Measurements from ENCODE around the gene KHDC4.
A peak's percentile ranks its signal among the peaks of the same experiment; 100 is the strongest.

Gene KHDC4

DNA sequence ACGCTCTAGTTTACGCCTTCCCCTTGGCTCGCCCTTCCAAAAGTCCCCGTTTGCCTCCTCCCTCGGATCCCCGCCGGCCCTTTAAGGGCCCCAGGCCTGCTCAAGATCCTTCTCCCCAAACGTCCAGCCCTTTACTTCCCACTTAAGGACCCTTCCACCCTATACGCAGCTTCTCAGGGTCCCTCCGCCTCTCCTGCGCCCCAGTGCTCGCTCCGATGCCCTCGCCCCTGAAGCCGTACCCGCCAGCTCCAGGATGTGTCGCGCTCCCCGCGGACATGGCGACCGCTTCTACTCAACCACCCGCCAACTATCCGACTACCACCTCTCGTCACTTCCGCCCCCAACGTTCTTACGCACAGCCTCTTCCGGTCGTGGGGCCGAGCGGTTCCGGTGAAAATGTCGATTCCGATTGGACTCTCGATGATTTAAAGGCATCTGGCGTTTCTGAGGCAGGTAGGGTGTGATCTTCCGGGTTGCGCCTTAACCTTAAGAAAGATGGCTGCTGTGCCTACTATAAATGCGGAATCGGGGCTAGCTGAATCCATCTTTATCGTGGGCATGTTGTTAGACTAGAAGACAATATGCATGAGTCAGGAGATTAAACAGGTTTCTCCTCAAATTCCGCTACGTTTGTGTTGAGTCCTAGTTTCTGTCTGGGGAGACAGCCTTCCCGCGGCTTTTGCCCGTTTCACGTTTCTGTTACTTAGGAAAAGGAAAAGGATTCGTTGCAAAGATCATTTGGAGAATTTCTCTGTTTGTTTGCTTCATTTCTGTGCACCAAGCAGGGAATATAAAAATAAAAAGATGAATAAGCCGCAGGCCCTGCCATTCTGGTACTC lies at the start of gene KHDC4:
KHDC4 (minus strand) TSS at position 317 of the 839 bp plus-strand sequence; CDS start at position 277, 40 bp downstream.
- peak; percentile 96 for DNase-seq

DNA sequence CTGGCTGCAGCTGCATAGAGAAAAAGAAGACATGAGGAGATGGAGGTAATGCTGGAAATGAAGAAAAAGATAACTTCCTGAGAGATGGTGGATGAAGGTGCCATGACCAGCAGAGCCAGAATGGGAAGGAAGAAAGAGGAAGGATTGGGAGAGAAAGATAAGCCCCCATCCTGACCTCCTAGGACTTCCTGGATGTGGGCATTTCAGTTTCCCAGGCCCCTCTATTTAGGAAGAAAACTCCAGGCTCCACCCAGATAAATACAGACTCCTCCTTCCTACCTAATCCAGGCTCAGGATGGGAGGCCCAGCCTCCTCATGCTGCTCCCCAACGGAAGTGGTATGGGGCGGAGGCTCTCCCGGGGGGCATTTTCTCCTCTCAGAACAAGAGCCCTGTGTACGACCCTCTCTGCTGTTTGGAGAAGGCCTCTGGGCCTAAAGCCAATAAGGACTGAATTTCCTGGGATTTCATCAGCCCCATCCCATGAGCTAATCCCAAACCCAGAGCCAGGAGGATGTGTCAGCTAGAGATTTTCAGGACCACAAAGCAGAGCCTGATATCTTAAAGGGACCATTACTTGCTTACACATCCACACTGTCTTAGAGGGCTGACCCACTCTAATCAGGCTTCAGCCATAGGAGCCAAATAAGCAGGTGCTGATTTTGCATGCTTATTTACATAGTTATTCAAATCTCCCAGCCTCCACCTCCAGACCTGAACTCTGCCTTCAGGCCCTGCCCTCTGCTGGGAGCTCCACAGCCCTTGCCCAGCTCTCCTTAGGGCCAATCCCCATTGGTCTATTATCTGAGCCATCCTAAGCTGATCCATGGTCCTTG lies 49.2 kb upstream of the KHDC4 start:
- no peak for DNase-seq

DNA sequence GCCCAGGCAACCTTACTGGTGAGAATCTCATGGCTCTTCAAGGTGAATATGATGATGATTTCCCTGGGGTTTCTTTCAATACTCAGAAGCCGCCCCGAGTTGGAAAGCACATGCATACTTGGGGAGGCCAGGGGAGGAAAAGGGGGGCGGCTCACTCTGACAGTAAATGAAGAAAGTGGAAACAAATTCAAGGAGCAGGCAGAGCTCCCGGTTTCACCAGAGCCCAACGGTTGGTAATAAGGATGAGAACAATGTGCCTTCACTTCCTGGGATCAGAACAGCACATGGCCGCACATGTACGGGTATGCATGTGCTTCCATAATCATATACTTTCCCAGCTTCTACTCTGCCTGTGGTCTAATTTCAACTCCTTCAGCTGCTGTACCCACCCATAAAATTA lies 47.9 kb upstream of the KHDC4 start:
- no peak for DNase-seq

DNA sequence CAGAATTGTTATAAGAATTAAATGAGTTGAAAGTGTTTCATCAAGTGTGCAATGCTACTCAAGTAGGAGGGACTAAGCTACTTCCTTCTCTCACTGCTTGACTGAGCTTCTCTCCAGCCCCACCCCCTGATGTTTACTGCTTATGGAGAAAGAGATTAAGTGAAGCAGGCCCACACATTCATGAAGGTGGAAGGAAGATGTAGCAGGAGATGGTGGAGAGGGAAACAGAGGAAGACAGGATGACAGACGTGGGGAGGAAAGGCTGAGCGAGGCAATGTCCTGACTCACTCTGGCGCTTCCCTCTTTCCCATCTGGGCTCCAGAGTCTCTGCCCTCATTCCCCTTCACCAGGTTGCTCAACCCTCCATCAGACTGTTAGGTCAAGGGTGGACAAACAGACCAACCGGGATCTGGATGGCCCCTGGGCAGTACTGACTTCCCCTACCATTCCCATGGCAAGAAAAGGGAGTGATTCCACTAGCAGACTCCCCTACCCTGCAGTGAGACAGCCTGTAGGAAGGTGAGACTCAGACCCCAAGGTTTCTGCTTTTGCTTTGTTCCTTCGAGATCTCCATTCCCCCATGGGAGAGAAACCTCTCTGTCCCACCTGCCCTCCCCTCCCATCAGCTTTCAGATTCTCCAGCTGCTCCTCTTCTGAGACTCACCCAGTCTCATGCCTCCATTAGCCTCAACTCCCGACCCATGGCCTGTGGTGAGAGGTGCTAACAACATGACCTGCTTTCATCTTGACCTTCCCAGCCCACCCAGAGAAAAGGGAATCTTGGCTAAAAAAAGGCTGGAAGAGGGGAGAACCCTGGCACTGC lies 47.3 kb upstream of the KHDC4 start:
- DNase-seq: peak; percentile 35

DNA sequence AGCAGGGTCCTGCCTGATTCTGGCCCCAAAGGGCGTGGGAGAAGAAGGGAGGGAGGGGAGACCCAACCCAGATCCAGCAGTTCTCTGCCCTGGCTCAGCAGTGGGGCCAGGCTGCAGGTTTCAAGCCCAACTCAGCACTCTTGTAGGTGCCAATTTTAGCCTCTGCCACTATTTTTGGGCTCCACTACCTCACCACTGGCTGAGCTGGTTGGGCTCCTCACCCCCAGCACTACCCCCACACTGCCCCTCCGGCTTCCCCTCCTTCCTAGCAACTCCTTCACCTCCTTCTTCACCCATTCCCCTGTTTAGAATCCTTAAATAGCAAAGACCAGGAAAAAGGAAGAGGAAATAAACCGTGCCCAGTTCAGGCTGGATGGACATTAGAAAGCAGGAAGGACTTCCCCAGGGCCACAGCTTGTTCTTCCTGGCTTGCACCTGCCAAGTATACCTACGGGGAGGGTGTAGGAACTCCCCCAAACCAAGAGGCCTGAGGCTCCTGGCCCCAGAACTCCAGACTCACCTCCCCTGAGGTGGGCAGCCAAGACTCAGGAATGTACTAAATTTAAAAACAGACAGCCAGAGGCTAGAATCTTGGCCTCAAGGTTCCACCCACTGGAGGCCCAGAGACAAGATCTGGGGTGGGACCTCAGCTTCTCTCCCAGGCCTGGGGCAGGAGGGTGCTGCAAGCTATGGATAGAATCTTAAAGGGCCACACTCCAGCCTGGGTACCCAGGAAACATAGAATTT lies 45.6 kb upstream of the KHDC4 start:
- DNase-seq: no peak

DNA sequence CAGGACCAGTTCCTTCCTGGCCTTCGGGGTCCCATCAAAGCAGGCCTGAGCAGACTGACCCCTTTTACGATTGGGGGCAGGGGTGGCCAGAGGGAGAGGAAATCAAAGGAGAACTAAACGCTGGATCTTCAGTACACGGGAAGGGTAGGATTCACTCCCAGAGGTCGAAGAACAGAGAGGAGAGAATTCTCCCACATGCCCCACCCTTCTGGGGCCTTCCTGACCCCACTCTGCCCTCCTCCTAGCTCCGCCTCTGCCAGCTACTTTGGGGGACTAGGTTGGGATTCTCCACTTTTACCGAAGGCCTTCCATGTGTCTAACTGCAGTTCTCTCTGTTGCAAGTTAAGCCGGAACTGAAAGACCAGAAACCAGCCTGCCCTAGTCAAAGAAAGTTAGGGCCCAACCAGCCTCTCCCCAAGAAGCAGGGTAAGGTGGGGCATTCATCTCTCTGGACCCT lies 44.8 kb upstream of the KHDC4 start:
- DNase-seq: no peak

DNA sequence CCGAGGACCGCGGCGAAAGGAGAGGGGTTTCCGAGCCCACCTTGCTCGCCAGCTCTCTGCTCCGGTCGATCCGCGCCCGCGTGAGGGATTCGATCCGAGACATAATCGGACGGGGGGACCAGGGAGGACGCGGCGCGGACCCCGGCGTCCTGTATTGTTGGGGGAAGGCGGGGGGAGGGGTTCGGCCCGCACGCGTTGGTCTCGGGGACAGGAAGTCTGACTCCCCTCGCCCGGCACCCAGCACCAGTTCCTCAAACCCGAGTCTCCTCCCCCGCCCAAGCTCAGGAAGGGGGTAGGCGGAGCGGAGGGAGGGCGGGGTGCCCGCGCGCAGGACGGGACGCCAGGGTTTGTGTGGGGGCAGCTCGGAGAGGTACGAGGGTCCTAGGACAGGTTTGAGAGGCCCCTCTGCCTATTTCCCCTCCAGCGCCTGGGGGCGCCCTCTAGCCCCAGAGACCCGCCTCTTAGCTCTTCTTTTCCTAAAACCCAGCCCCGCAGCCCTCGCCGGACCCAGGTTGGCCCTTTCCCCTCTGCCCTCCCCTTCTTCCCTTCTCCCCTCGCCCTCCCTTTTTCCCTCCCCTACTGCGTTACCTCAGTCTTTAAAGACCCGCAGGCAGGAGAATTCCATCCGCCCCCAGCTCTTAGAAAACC lies 44.2 kb upstream of the KHDC4 start, which contains the start of gene ARHGEF2:
ARHGEF2 (minus strand) TSS at position 223 of the 648 bp plus-strand sequence; CDS start at position 103, 120 bp downstream.
- peak; percentile 88 for DNase-seq

DNA sequence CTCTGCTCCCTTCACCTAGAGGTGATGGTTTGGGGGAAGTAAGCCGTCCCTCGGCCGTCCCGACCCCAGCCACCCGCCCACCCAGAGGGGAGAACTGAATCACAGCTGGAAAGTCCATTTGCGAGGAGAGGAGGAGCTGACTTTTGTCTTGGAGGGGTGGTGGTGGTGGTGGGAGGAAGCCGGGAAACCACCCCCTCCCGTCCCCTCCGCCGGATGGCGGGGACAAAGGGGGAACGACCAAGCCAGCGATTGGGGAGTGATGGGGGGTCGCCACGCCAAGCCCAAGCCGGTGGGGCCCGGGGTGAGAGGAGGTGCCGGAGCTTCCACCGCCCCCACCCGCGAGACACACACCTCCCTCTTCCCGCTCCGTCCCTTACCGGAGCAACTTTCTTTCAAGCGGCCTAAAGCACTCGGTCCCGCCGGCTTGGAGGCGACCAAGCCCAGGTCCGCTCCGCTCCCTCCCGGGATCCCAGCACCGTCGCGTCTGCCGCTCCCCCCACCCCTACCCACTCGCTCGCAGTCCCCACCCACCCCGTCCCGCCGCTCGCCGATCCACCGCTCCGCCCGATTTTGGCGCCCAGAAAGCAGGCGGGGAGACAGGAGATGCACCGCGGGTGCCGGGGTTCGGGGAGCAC lies 43.6 kb upstream of the KHDC4 start:
- DNase-seq: peak; percentile 77

DNA sequence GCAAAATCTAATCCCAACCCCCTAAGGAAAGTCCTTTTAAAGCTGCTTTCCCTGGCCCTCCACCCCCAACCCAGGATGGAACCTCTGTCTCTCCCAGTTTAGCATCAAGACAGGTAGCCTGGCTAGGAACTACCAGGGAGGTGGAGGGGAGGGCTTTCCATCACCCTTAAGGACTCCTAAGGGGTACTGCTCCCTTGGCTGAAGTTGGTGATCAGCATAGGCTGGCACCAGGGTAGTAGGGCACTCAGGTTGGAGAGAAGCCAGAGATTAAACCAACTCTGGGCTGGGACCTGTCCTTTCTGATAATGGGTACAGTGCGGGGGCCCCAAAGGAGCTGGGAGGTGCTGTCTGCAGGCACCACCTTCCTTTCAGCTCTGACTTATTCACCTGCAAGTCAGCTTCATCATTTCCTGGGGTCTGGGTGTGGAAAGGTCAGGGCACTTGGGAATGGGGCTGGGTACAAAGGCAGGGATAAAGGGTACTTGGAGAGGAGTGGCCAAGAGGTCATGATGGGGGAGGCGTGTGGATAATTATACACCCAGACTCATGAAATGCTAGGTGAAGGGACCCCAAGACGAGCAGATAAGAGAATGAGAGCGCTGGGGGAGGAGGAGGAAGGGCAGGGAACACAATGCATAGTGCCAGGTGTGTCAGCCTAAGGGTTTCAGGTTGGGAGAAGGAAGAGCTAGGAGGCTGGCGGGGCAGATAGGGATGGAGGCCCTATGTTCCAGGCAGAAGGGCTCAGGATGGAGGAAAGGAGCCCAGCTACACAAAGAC lies 42.9 kb upstream of the KHDC4 start:
- DNase-seq: peak; percentile 42

DNA sequence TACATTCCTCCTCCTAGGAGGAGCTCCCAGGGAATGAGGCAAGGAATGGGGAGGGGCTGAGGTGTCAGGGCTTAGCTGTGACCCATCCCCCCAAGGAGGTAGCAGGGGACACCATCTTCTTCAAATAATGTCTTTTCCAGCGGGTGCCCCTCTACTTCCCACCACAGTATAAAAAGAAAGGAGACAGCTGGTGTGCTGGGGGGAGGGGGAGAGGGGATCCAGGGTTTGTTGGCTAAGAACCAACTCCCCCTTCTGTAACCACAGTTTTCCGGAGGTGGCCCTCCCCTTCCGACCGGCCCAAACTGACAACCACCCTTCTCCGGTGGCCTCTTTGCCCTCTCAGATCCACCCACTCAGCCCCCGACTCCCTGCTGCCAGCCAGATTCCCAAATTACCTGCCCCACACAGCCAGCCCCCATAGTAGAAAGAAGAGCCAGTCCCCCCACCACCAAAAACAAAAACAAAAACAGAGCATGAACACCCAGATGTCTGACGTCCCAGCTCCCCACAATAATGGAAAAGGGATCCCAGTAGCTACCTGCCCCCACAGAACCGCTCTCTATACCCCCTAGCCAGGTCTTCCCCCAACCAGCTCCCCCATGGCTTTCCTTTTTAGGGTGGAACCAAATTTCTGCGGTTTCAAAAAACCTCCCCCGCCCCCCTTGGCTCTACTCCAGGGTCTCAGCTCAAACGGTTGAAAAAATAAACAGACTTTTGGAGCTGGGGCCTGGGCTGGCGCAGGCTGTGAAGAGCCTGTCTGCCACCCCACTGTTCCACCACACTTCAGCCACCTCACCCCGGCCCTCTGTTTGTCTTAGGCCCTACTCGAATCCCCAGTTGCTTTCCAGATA lies 42.1 kb upstream of the KHDC4 start:
- DNase-seq: peak; percentile 54

DNA sequence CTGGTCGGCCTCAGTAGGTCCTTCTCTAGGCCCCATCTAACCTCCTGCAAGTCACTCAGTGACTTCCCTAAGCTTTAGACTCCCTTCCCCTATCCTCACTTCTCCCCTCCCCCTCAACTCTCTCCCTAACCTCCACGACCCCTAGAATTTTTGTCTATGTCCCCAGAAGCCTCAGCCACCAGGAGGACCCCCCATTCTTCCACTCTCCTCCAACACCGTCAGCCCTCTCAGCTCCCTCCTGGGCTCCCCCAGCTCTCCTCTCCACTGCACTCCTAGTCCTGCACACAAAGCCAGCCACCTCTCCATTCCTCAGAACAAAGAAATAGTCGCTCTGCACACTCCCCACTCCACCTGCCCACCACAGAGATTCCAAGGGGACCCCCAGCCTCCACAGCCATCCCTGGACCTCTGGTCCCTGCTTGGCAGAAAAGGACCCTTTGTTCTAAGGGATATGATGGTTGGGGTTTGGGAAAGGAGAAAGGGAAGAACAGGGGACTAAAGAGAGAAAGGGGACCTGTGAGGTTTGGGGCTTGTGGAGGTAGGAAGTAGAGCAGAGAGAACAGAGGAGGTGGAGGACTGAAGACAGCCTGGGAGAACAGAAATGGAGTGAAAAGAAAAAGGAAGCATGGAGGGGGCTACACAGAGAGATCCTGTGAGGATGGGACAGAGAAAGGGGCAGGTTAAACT lies 41.3 kb upstream of the KHDC4 start:
- no peak for DNase-seq

DNA sequence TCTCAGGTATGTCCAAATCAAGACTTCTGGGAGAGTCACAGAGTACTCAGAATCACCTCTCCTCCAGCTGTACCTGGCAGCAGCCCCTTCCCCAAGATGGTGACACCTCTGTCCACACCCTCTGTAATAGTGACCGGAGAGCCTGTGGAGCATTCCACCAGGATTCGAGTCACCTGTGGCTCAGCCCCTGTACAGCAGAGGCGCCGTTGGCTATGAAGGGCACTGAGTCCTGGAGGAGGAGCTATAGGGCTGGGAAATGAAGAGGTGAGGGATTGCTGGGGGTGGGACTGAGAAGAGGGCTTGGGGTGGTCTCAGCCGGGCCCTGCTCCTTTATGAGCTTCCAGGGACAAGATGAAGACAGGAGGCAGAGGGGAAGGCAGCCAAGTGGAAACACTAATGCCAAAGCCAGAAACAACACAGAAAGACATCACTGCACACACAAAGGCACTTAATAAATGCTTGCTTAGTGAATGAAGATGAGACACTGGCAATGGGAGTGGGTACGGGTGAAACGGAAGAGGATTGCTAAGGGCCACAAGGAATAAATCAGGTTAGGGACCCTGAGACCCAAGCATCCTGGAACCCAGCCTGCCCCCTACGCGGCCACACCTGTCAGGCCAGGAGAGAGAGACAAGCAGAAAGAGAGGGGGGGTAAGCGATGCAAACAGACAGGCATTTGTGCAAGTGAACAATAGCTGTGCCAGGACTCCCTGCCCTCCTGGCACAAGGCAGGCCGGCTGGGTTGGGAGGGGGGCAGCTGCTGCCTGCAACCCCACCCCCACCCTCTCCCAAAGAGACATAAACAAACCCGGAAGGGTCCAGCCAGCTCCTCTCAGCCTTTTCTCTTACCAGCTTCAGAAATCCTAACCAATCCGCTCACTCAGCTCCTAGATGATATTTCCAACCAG lies 40.2 kb upstream of the KHDC4 start:
- DNase-seq: no peak

DNA sequence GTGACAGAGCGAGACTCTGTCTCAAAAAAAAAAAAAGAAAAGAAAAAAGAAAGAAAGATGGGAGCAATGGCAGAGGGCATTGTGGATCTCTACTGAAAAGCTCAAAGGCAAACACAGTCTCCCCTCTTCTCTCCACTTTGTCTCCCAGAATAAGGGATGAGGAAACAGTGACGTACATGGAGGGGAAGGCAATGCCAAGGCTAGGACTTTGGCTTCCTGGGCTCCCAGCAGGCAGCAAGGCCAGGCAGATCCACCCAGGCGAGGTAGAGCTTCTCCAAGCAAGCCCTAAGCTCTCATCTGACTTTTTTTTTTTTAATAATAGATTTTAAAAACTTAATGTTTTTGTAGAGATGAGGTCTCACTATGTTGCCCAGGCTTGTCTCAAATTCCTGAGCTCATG lies 39.5 kb upstream of the KHDC4 start:
- DNase-seq: no peak

DNA sequence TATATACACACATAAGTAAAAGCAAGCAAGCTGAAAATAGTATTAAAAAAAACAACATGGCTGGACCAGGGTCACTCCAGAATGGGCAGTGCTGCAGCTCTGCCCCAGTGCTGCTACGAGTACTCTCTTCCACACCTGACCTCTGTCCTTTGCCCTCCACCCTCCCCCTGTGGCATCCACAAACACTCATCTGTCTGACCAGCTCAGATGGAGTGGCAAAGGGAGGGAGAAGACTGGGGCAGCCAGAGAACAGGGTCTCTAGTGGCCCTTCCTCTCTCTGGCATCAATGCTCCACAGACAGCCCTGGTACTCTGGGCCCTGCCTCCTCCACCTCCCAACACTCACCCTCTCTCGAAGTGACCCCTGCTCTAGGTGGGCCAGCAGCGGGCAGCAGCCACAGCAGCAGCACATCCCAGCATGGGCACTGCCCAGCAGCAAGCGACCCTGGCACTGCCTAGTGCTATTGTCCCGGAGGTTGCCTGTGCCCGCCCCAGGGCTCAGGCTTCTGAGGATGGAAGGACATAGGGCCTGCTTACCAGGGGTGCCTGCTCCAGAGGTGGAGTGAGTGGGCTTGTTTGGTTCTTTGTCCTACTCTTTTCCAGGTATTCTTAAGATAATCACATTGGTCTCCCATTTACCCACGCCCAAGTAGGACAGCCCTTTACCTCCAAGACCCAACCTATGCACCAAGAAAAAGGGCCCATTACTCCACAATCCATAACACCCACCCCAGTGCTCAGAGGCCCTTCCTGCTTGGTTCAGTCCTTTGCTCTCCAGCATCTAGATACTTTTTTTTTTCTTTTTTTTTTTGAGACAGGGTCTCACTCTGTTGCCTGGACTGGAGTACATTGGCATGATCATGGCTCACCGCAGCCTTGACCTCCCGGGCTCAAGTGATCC lies 37.9 kb upstream of the KHDC4 start:
- DNase-seq: no peak

DNA sequence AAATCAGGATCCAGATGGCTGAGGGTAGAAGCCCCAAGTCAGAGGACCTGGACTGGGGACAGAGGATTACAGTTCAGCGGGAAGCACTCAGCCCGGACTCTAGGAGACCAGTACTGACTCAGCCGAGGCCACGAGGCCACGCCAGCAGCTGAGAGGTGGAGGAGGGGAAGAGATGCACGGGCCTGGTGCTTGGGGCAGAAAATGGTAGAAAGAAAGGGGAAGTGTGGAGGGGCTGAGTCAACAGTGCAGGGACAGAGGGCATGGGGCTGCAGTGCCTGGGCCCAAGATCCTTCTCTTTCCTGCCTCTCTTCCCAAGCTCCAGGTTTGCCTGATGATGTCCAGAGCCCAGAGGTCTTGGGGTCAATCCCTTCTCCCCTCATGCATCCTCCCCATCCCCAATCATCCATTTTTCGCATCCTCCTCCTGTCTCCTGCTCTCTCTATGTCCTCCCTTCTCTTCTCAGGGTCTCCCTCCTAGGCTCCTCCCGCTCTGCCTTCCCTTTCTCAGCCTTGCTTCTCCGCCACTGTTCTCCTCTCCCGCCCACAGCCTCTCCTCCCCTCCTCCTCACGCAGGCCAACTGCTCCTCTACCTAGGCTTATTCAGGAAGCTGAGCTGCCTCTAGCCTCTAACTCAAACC lies 36.4 kb upstream of the KHDC4 start:
- peak; percentile 57 for DNase-seq

DNA sequence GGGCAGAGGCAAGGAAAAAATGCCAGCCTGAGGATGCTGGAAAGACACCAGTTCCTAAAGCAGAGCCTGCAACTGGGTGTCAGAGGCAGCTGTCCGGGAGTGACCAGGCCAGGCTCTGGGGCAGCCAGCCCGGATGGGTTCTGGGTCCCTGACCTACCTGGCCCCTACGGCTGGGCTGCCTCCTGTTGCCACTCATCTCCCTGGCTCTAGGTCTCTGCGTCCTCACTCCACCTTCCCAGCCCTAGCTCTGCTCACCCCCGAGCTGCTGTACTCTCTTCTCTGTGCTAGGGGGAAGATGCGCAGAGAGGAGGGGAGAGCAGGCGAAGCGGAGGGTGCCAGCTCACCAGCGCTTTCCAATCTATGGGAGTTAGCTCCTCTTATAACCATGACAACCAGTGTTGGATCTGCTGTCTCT lies 35.2 kb upstream of the KHDC4 start:
- no peak for DNase-seq
